LNCAP (cell line): Measurements from ENCODE around the gene PROSER3.

Experiments used
- TF ChIP-seq, protein P1 (sequence below): fragments of 450-650 bp; IDR thresholded peaks from 2 replicates; pipeline ENCODE4 v1.5.1; 2017; ENCODE audit warnings: mild to moderate bottlenecking

PROSER3 gene

DNA sequence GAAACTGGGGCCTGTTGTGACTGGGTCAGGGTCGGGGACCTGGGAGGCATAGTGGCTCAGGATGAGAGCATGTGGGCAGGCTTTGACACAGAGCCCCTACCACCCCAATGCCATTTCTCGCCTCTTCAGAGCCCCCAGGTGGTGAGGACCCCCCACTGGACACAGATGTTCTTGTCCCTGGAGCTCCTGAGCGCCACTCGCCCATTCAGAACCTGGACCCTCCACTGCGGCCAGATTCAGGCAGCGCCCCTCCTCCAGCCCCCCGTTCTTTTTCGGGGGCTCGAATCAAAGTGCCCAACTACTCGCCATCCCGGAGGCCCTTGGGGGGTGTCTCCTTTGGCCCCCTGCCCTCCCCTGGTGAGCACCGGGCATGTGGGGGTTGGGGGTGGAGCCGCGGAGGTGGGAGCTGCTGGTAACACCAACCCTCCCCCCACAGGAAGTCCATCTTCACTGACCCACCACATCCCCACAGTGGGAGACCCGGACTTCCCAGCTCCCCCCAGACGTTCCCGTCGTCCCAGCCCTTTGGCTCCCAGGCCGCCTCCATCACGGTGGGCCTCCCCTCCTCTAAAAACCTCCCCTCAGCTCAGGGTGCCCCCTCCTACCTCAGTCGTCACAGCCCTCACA is 26.1 kb upstream of the PROSER3 start:
- TF ChIP-seq, protein P1, sequence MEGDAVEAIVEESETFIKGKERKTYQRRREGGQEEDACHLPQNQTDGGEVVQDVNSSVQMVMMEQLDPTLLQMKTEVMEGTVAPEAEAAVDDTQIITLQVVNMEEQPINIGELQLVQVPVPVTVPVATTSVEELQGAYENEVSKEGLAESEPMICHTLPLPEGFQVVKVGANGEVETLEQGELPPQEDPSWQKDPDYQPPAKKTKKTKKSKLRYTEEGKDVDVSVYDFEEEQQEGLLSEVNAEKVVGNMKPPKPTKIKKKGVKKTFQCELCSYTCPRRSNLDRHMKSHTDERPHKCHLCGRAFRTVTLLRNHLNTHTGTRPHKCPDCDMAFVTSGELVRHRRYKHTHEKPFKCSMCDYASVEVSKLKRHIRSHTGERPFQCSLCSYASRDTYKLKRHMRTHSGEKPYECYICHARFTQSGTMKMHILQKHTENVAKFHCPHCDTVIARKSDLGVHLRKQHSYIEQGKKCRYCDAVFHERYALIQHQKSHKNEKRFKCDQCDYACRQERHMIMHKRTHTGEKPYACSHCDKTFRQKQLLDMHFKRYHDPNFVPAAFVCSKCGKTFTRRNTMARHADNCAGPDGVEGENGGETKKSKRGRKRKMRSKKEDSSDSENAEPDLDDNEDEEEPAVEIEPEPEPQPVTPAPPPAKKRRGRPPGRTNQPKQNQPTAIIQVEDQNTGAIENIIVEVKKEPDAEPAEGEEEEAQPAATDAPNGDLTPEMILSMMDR: no peak

DNA sequence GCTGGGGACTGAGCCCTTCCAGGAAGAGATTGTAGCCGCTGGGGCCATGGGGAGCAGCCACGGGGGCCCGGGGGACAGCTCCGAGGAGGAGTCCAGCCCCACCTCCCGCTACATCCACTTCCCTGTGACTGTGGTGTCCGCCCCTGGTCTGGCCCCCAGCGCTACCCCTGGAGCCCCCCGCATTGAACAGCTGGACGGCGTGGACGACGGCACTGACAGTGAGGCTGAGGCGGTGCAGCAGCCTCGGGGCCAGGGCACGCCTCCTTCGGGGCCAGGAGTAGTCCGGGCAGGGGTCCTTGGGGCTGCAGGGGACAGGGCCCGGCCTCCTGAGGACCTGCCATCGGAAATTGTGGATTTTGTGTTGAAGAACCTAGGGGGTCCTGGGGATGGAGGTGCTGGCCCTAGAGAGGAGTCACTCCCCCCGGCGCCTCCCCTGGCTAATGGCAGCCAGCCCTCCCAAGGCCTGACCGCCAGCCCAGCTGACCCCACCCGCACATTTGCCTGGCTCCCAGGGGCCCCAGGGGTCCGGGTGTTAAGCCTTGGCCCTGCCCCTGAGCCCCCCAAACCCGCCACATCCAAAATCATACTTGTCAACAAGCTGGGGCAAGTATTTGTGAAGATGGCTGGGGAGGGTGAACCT is 25.3 kb upstream of the PROSER3 start:
- TF ChIP-seq, protein P1: no peak

DNA sequence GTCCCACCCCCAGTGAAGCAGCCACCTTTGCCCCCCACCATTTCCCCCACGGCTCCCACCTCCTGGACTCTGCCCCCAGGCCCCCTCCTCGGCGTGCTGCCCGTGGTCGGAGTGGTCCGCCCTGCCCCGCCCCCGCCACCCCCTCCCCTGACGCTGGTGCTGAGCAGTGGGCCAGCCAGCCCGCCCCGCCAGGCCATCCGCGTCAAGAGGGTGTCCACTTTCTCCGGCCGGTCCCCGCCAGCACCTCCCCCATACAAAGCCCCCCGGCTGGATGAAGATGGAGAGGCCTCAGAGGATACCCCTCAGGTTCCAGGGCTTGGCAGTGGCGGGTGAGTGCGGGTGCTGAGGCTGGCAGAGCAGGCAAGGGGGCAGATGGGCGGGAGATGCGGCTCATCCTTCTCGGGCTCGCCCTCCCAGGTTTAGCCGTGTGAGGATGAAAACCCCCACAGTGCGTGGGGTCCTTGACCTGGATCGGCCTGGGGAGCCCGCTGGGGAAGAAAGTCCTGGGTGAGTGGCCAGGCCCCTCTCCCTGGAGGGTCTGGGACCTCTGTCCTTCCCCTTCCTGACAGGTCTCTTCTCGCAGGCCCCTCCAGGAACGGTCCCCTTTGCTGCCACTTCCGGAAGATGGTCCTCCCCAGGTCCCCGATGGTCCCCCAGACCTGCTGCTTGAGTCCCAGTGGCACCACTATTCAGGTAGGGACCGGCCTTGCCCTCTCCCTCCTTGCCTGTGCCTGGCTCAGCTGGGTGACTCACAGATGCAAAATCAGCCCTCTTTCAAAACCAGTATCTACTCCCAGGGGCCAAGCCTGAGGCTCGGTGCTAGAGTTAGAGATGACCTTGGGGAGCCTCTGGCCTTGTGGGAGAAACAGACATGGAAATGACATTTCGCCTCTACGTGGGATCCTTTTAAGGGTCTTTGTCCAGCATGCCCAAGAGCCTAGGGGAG is 24.5 kb upstream of the PROSER3 start:
- TF ChIP-seq, protein P1: no peak

DNA sequence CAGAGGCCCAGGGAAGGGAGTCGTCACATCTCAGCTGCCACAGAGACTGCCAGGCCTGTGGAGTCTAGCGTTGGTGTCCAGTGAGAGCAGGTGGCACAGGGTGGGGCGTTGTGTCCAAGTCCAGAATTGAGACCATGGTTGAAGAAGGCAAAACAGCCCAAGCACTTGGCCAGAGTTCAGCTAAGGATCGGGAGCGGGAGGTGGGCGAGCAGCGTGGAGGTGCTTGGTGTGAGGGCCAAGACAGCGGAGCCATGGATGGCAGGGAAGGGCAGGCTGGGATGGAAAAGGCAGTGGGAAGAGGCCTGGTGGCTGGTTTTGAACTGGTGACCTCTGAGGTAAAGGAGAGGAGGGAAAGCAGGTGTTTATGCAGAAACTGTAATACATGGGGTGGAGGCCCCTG is 23.7 kb upstream of the PROSER3 start:
- TF ChIP-seq, protein P1: no peak

DNA sequence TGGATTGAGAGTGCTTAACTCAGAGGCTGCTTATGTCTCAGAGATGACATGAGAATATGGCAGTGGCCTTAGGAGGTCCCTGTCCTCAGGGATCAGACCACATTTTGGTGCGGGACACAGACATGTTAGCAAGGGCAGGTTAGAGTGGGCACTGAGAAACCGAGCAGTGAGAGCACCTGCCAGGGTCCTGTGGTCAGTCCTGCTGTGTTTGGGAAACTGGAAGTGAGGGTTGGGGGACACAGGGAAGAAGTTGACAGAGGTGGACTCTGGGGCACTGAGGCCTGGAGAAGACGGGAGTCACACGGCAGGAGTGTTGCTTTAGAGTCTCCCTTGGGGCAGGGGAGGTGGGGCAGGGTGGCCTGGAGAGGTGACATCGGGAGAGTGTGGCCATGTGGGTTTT is 23.1 kb upstream of the PROSER3 start:
- TF ChIP-seq, protein P1: no peak

DNA sequence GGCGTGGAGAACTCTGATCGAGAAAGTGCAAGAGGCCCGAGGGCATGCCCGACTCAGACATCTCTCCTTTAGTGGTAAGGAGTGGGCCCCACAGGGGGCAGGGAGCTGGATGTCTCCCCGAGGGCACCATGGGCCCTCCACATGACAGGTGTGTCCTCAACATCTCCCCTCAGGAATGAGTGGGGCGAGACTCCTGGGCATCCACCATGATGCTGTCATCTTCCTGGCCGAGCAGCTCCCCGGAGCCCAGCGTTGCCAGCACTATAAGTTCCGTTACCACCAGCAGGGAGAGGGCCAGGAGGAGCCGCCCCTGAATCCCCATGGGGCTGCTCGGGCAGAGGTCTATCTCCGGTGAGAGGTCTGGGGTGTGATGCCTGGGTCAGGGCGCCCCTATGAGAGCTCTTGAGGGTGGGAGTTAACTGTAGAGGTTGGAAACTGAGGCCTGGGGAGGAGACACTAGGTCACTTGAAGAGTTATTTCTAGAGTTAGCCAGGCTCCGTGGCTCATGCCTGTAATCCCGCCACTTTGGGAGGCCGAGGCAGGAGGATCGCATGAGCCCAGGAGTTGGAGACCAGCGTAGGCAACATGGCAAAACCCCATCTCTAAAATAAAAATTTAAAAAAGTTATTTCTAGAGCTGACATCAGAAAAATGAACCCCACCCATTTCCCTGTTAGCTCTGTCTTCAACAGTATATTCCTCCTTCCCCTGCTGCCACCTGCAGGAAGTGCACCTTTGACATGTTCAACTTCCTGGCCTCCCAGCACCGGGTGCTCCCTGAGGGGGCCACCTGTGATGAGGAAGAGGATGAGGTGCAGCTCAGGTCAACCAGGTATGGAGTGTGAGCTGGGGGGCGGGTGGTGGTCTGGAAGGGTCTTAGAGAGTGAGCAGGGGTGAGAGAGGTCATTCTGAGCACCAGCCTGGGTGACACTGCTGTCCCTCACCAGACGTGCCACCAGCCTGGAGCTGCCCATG is 20.8 kb upstream of the PROSER3 start:
- TF ChIP-seq, protein P1: no peak
